ENCODE data around the gene CPEB1. TPM values are rescaled to one million over a fixed set of nuclear protein-coding genes. Genes with fewer than 3 reads are reported as not detected.

Gene CPEB1
- total and polyA plus RNA-seq, 4 donors: 0.42 to 4.0 (median 2.3) TPM

- WGBS, 2 donors: 27 to 28% methylated on average over 19 of the region's 19 CpGs
- H3K9ac ChIP-seq (ENCODE audit: insufficient read depth in 1 of 2, low read length in 2 of 2): no peak overlapping the region
- H3K27me3 ChIP-seq (ENCODE audit: control insufficient read depth in 3 of 3, insufficient read depth in 3 of 3, low read length in 2 of 3): peaks cover 0 to 21% (median 17%) of the 10 kb centered on the region in 3 donors
- no peaks in the 10 kb centered on the region for H3K36me3 ChIP-seq (ENCODE audit: control insufficient read depth in 4 of 4, insufficient read depth in 4 of 4, low read length in 4 of 4)
- no peak overlapping the region for H3K27ac ChIP-seq (ENCODE audit: low read depth in 1 of 2, low read length in 1 of 2)
- H3K4me1 ChIP-seq (ENCODE audit: control insufficient read depth in 5 of 5, insufficient read depth in 5 of 5, low read length in 5 of 5): peaks cover 0 to 4% (median 0%) of the 10 kb centered on the region in 5 donors
- no peak for DNase-seq
- no peak for TF ChIP-seq CTCF (IDR thresholded peaks at IDR 0.05; ENCODE audit: control extremely low read depth, extremely low read depth)
- H3K9me3 ChIP-seq (ENCODE audit: control insufficient read depth in 4 of 4, insufficient read depth in 3 of 4, low read length in 3 of 4): peaks cover 0 to 2% (median 0%) of the 10 kb centered on the region in 4 donors
- peak overlapping the region; percentile 8 for H3K4me3 ChIP-seq
- ATAC-seq (ENCODE audit: insufficient read depth, low FRiP score): no peak
Measured at GRCh38 chr15:82679626-82680199, 32.5 kb upstream of the CPEB1 start.

GRCh38 chr15:82677720-82678323 is 30.7 kb upstream of the CPEB1 start:
- peaks cover 0 to 4% (median 0%) of the 10 kb centered on the region in 5 donors for H3K4me1 ChIP-seq (ENCODE audit: control insufficient read depth in 5 of 5, insufficient read depth in 5 of 5, low read length in 5 of 5)
- H3K9ac ChIP-seq (ENCODE audit: insufficient read depth in 1 of 2, low read length in 2 of 2): no peak overlapping the region
- H3K4me3 ChIP-seq: no peak overlapping the region
- H3K27me3 ChIP-seq (ENCODE audit: control insufficient read depth in 3 of 3, insufficient read depth in 3 of 3, low read length in 2 of 3): peaks cover 0 to 21% (median 17%) of the 10 kb centered on the region in 3 donors
- H3K27ac ChIP-seq (ENCODE audit: low read depth in 1 of 2, low read length in 1 of 2): no peak overlapping the region
- peaks cover 0 to 2% (median 0%) of the 10 kb centered on the region in 4 donors for H3K9me3 ChIP-seq (ENCODE audit: control insufficient read depth in 4 of 4, insufficient read depth in 3 of 4, low read length in 3 of 4)
- TF ChIP-seq CTCF (IDR thresholded peaks at IDR 0.05; ENCODE audit: control extremely low read depth, extremely low read depth): no peak
- ATAC-seq (ENCODE audit: insufficient read depth, low FRiP score) (no peak), DNase-seq (no peak)
- WGBS, 2 donors: 83 to 91% methylated on average over 7 of the region's 7 CpGs
- H3K36me3 ChIP-seq (ENCODE audit: control insufficient read depth in 4 of 4, insufficient read depth in 4 of 4, low read length in 4 of 4): no peaks in the 10 kb centered on the region

GRCh38 chr15:82674873-82675272 is 27.7 kb upstream of the CPEB1 start:
- peaks cover 0 to 10% (median 5%) of the 10 kb centered on the region in 3 donors for H3K27me3 ChIP-seq (ENCODE audit: control insufficient read depth in 3 of 3, insufficient read depth in 3 of 3, low read length in 2 of 3)
- H3K4me3 ChIP-seq: no peak overlapping the region
- DNase-seq: no peak
- 59 to 70% methylated on average over 2 of the region's 2 CpGs for WGBS, 2 donors
- H3K4me1 ChIP-seq (ENCODE audit: control insufficient read depth in 5 of 5, insufficient read depth in 5 of 5, low read length in 5 of 5): peaks cover 0 to under 1% (median 0%) of the 10 kb centered on the region in 5 donors
- no peak for TF ChIP-seq CTCF (IDR thresholded peaks at IDR 0.05; ENCODE audit: control extremely low read depth, extremely low read depth)
- no peak overlapping the region for H3K27ac ChIP-seq (ENCODE audit: low read depth in 1 of 2, low read length in 1 of 2)
- peaks cover 0 to 2% (median 0%) of the 10 kb centered on the region in 4 donors for H3K9me3 ChIP-seq (ENCODE audit: control insufficient read depth in 4 of 4, insufficient read depth in 3 of 4, low read length in 3 of 4)
- ATAC-seq (ENCODE audit: insufficient read depth, low FRiP score): no peak
- no peak overlapping the region for H3K9ac ChIP-seq (ENCODE audit: insufficient read depth in 1 of 2, low read length in 2 of 2)
- no peaks in the 10 kb centered on the region for H3K36me3 ChIP-seq (ENCODE audit: control insufficient read depth in 4 of 4, insufficient read depth in 4 of 4, low read length in 4 of 4)
